ENCODE data around the gene ZBTB20.

GRCh38 chr3:114796796-114797195, 350.3 kb downstream of the ZBTB20 start:
- no peak for TF ChIP-seq CTCF (IDR thresholded peaks at IDR 0.05)
- no peak for TF ChIP-seq POLR2A (IDR thresholded peaks at IDR 0.05)
